GM19397 (cell line): Measurements from ENCODE around the gene SEC24B.
"Not testable (repeated sequence)": the region's sequence is repeated elsewhere in the genome, so short reads cannot be mapped to it uniquely, and the experiment has no call there.

Experiments used
- ATAC-seq: cut with Tn5 transposase; IDR thresholded peaks from one replicate; pipeline ENCODE4 v1.9.1; 2021; ENCODE audit warnings: mild to moderate bottlenecking, moderate library complexity; ENCODE audit not compliant: unreplicated experiment

The SEC24B gene

GRCh38 chr4:109574443-109574850 is 140.8 kb downstream of the SEC24B start:
- no peak for ATAC-seq

- no peak for ATAC-seq
Measured at GRCh38 chr4:109574931-109575804, 141.6 kb downstream of the SEC24B start.

- ATAC-seq = no peak
Measured at GRCh38 chr4:109576462-109576861, 142.8 kb downstream of the SEC24B start.

GRCh38 chr4:109578846-109579245 is 145.2 kb downstream of the SEC24B start:
- no peak for ATAC-seq

- not testable (repeated sequence) for ATAC-seq
Measured at GRCh38 chr4:109579997-109580396, 146.4 kb downstream of the SEC24B start.

GRCh38 chr4:109588176-109588575 is 154.6 kb downstream of the SEC24B start:
- ATAC-seq = peak; percentile 94

GRCh38 chr4:109589119-109589518 is 155.5 kb downstream of the SEC24B start:
- no peak for ATAC-seq

- no peak for ATAC-seq
Measured at GRCh38 chr4:109589605-109590004, 156.0 kb downstream of the SEC24B start.
